Skin epidermis (tissue), 12 donors: Measurements from ENCODE around the gene PRLH.

Experiments
- H3K27ac ChIP-seq, 21 experiments: fragments of 200-600 bp; sonication (generic) in 11 of 21; one replicate each; pipeline ENCODE4 v1.5.0; 2020; ENCODE audit warnings: mild to moderate bottlenecking in 3 of 21, inconsistent platforms in 2 of 21, moderate library complexity in 2 of 21
- H3K4me3 ChIP-seq, 7 experiments: fragments of 200-600 bp; sonication (generic) in 2 of 7; one replicate each; pipeline ENCODE4 v1.5.0; 2020; ENCODE audit warnings: inconsistent platforms in 2 of 7, mild to moderate bottlenecking in 2 of 7, moderate library complexity in 1 of 7

PRLH gene

GRCh38 chr2:237616373-237616733, 50.0 kb downstream of the PRLH start:
- peak overlapping the region in 17 of 21 experiments; percentile 10 to 88 (median 53) for H3K27ac ChIP-seq
- no peak overlapping the region for H3K4me3 ChIP-seq
